ENCODE measurements around the gene CALML4.

GRCh38 chr15:68213991-68214837, 9.1 kb upstream of the CALML4 start:
- TF ChIP-seq POLR2A (IDR thresholded peaks at IDR 0.05; ENCODE audit: low read depth, low read length) (peak; percentile 19; the same call in 1 of the 2 replicates), POLR2AphosphoS5 (IDR thresholded peaks at IDR 0.05; ENCODE audit: low read depth, low read length) (no peak)

All from GM12892 (cell line).